GM10266 (cell line): ENCODE data around the gene CXXC5.

Experiments used
- DNase-seq: peaks from one replicate; pipeline ENCODE4 v3.0.0; 2012; ENCODE audit errors: extremely low spot score
- TF ChIP-seq, protein P1 (sequence below): IDR thresholded peaks from 2 replicates; pipeline ENCODE4 v1.5.1; 2012; ENCODE audit warnings: mild to moderate bottlenecking, low read depth; ENCODE audit not compliant: control insufficient read depth, insufficient read depth; ENCODE audit errors: missing control alignments

CXXC5 gene

DNA sequence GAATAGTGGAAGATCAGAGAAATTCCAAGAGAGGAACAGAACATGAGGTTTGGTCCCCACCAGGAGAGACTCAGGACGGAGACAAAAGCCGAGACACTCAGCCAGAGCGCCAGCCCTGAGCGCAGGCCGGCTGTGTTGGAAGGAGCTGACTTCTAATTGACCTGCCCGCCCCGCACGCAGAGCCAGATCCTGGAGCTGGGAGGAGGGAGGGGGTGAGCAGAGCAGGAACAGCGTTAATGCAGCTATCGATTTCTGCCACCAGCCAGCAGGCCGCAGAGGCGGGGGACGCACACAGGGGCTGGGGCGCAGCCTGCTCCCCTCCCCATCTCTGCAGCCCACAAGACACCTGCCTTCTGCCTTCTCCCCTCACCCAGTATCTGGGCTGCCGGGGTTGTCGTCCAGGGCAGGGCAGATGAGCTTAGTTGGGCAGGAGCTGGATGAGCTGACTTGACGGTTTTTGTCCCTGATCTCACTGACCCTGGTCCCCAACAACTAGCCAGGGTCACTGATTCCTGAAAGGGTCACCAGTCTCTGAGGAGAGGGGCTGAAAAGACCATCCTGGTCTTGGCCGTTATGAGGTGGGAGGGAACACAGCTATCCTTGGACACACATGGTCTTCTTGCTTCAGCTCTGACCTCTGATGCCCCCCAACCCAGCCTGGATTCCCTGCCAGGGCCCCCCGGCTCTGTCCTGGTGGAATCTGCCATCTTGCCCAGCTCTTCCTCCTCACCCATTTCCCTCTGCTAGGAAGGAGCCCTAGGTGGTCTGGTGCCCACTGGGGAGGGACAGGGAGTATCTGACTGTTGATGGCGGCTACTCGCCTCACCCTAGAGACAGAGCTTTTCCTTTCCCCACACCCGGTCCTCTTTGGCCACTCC, 29.8 kb downstream of the CXXC5 start:
- TF ChIP-seq, protein P1, sequence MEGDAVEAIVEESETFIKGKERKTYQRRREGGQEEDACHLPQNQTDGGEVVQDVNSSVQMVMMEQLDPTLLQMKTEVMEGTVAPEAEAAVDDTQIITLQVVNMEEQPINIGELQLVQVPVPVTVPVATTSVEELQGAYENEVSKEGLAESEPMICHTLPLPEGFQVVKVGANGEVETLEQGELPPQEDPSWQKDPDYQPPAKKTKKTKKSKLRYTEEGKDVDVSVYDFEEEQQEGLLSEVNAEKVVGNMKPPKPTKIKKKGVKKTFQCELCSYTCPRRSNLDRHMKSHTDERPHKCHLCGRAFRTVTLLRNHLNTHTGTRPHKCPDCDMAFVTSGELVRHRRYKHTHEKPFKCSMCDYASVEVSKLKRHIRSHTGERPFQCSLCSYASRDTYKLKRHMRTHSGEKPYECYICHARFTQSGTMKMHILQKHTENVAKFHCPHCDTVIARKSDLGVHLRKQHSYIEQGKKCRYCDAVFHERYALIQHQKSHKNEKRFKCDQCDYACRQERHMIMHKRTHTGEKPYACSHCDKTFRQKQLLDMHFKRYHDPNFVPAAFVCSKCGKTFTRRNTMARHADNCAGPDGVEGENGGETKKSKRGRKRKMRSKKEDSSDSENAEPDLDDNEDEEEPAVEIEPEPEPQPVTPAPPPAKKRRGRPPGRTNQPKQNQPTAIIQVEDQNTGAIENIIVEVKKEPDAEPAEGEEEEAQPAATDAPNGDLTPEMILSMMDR, result no peak
- no peak for DNase-seq

GRCh38 chr5:139678751-139679750, 30.9 kb downstream of the CXXC5 start:
- DNase-seq, result no peak

DNA sequence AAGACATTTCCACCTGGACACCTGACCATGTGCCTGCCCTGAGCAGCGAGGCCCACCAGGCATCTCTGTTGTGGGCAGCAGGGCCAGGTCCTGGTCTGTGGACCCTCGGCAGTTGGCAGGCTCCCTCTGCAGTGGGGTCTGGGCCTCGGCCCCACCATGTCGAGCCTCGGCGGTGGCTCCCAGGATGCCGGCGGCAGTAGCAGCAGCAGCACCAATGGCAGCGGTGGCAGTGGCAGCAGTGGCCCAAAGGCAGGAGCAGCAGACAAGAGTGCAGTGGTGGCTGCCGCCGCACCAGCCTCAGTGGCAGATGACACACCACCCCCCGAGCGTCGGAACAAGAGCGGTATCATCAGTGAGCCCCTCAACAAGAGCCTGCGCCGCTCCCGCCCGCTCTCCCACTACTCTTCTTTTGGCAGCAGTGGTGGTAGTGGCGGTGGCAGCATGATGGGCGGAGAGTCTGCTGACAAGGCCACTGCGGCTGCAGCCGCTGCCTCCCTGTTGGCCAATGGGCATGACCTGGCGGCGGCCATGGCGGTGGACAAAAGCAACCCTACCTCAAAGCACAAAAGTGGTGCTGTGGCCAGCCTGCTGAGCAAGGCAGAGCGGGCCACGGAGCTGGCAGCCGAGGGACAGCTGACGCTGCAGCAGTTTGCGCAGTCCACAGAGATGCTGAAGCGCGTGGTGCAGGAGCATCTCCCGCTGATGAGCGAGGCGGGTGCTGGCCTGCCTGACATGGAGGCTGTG, 32.4 kb downstream of the CXXC5 start:
- TF ChIP-seq, protein P1, result no peak
- DNase-seq, result no peak

More at GRCh38 chr5:139678751-139679750, 30.9 kb downstream of the CXXC5 start:
- TF ChIP-seq, protein P1, result no peak

DNA sequence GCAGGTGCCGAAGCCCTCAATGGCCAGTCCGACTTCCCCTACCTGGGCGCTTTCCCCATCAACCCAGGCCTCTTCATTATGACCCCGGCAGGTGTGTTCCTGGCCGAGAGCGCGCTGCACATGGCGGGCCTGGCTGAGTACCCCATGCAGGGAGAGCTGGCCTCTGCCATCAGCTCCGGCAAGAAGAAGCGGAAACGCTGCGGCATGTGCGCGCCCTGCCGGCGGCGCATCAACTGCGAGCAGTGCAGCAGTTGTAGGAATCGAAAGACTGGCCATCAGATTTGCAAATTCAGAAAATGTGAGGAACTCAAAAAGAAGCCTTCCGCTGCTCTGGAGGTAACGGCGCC, 32.9 kb downstream of the CXXC5 start:
- TF ChIP-seq, protein P1, result no peak
- DNase-seq, result no peak

DNA sequence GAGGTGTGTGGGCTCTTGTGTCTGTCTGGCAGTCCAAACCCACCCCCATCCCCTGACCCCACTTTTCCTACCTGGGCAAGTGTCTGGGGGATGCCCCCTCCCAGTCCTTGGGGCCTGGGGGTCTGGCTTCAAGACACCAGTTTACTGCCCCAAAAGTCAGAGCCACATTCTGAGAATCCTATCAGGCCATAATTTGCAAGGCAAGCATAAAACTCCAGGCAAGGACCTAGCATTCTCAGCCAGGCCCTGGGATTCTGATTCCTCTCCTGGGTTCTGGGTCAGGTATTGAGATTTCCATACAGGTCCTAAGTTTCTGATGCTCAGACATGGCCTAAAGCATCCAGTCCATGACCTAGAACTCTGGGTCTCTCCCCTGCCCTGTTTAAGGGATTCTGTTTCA, 33.3 kb downstream of the CXXC5 start:
- DNase-seq, result no peak
- TF ChIP-seq, protein P1, result no peak

DNA sequence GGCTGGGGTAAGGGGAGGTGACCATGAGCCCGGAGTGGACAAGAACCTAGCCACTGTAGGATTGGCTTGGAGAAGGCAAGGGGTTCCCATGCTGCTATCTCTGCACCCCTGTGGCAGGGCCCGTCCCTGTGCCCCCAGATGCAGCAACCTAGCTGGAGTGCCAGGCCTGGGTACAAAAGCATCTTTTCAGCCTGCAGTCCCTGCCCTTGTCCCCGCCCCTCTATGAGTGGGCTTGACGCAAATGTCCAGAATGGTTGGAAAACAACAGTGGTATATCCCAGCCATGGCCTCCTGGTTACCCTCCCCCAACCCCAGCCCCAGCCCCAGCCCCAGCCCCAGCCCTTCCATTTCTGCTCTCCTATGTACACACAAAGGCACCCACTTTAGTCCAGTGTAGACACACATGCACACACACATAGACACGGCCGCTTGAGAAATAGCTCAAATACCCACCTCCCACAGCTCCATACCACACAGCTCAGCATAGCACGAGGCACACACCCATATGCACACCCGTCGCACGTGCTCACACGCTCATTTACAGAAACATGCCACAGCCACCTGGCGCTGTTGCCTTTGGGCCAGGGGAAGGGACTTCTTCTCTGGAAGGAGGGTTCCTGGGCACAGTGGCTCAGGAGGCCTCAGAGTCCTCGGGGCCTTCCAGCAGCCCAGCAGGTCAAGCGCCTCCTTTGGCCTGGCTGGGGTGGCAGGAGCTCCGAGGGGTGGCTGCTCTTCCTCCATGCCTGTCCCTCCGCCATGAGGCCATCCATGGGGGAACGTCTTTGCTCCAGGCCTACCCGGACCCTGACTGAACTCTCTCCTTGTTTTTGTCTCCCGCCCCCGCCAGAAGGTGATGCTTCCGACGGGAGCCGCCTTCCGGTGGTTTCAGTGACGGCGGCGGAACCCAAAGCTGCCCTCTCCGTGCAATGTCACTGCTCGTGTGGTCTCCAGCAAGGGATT, 34.1 kb downstream of the CXXC5 start:
- TF ChIP-seq, protein P1, result no peak
- DNase-seq, result no peak
